Measurements from ENCODE around the gene LSM14A. TPM values are rescaled to one million over a fixed set of nuclear protein-coding genes. Genes with fewer than 3 reads are reported as not detected.

LSM14A gene
- total and polyA plus RNA-seq, 9 of the 15 experiments (the other 6 are each of a cell fraction or from before 2014, with no cell fraction given), result 19.5 to 150 (median 95.1) TPM

- no peak for TF ChIP-seq SREBF1 (IDR thresholded peaks at IDR 0.05; ENCODE audit: borderline replicate concordance, low read depth, low read length)
- TF ChIP-seq, protein P1, sequence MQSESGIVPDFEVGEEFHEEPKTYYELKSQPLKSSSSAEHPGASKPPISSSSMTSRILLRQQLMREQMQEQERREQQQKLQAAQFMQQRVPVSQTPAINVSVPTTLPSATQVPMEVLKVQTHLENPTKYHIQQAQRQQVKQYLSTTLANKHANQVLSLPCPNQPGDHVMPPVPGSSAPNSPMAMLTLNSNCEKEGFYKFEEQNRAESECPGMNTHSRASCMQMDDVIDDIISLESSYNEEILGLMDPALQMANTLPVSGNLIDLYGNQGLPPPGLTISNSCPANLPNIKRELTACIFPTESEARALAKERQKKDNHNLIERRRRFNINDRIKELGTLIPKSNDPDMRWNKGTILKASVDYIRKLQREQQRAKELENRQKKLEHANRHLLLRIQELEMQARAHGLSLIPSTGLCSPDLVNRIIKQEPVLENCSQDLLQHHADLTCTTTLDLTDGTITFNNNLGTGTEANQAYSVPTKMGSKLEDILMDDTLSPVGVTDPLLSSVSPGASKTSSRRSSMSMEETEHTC (IDR thresholded peaks at IDR 0.05), result no peak
- TF ChIP-seq CC2D1A (IDR thresholded peaks at IDR 0.05), result peak; percentile 91
- TF ChIP-seq PCBP1 (IDR thresholded peaks at IDR 0.05; ENCODE audit: low read depth, low read length, poor library complexity, severe bottlenecking), result no peak
- no peak for TF ChIP-seq ATF1 (CRISPR knock-in tag; IDR thresholded peaks at IDR 0.05)
- TF ChIP-seq ATF1 (tag; IDR thresholded peaks at IDR 0.05), result 0 out of 2 replicates have a peak, but pooled peaks have one; percentile 14
- TF ChIP-seq NFIC (IDR thresholded peaks at IDR 0.05), result no peak
- no peak for TF ChIP-seq POLR2A (conservative IDR thresholded peaks at IDR 0.05)
- TF ChIP-seq KLF1 (tag; IDR thresholded peaks at IDR 0.05), result 0 out of 2 replicates have a peak, but pooled peaks have one; percentile 55
- peak; percentile 5; the same call in 1 of the 2 replicates for TF ChIP-seq EP400 (IDR thresholded peaks at IDR 0.05)
- TF ChIP-seq TAF1 (IDR thresholded peaks at IDR 0.05; ENCODE audit: control insufficient read depth, extremely low read depth, insufficient read depth, low read length, severe bottlenecking), result no peak
- TF ChIP-seq, protein P2, sequence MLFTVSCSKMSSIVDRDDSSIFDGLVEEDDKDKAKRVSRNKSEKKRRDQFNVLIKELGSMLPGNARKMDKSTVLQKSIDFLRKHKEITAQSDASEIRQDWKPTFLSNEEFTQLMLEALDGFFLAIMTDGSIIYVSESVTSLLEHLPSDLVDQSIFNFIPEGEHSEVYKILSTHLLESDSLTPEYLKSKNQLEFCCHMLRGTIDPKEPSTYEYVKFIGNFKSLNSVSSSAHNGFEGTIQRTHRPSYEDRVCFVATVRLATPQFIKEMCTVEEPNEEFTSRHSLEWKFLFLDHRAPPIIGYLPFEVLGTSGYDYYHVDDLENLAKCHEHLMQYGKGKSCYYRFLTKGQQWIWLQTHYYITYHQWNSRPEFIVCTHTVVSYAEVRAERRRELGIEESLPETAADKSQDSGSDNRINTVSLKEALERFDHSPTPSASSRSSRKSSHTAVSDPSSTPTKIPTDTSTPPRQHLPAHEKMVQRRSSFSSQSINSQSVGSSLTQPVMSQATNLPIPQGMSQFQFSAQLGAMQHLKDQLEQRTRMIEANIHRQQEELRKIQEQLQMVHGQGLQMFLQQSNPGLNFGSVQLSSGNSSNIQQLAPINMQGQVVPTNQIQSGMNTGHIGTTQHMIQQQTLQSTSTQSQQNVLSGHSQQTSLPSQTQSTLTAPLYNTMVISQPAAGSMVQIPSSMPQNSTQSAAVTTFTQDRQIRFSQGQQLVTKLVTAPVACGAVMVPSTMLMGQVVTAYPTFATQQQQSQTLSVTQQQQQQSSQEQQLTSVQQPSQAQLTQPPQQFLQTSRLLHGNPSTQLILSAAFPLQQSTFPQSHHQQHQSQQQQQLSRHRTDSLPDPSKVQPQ (CRISPR knock-in tag; IDR thresholded peaks at IDR 0.05; ENCODE audit: borderline replicate concordance), result no peak
- TF ChIP-seq, protein P3, sequence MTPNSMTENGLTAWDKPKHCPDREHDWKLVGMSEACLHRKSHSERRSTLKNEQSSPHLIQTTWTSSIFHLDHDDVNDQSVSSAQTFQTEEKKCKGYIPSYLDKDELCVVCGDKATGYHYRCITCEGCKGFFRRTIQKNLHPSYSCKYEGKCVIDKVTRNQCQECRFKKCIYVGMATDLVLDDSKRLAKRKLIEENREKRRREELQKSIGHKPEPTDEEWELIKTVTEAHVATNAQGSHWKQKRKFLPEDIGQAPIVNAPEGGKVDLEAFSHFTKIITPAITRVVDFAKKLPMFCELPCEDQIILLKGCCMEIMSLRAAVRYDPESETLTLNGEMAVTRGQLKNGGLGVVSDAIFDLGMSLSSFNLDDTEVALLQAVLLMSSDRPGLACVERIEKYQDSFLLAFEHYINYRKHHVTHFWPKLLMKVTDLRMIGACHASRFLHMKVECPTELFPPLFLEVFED (CRISPR knock-in tag; conservative IDR thresholded peaks at IDR 0.05), result no peak
- no peak for TF ChIP-seq THRAP3 (IDR thresholded peaks at IDR 0.05; ENCODE audit: borderline replicate concordance)
- no peak for TF ChIP-seq ZNF384 (IDR thresholded peaks at IDR 0.05; ENCODE audit: low read depth, low read length)
- TF ChIP-seq, protein P4, sequence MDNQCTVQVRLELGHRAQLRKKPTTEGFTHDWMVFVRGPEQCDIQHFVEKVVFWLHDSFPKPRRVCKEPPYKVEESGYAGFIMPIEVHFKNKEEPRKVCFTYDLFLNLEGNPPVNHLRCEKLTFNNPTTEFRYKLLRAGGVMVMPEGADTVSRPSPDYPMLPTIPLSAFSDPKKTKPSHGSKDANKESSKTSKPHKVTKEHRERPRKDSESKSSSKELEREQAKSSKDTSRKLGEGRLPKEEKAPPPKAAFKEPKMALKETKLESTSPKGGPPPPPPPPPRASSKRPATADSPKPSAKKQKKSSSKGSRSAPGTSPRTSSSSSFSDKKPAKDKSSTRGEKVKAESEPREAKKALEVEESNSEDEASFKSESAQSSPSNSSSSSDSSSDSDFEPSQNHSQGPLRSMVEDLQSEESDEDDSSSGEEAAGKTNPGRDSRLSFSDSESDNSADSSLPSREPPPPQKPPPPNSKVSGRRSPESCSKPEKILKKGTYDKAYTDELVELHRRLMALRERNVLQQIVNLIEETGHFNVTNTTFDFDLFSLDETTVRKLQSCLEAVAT (IDR thresholded peaks at IDR 0.05), result no peak
- TF ChIP-seq FOXK2 (conservative IDR thresholded peaks at IDR 0.05 in 1 of 2, IDR thresholded peaks at IDR 0.05 in 1 of 2; ENCODE audit: low read depth in 2 of 2), result no peak
- no peak for TF ChIP-seq MCM3 (IDR thresholded peaks at IDR 0.05)
- TF ChIP-seq FOXP1 (CRISPR knock-in tag; IDR thresholded peaks at IDR 0.05), result peak; percentile 28; the same call in 1 of the 2 replicates
- peak; percentile 63 for TF ChIP-seq L3MBTL2 (IDR thresholded peaks at IDR 0.05)
- TF ChIP-seq KDM1A (IDR thresholded peaks at IDR 0.05), result peak in 1 of 2 experiments; percentile 29; a peak in 1 of 4 replicates
- no peak for TF ChIP-seq HMG20B (CRISPR knock-in tag; IDR thresholded peaks at IDR 0.05)
These were observed 7.0 kb upstream of the LSM14A start (continued) for GRCh38 chr19:34165295-34165738.

Measured in K562 (cell line).